Stimulated activated naive B cell treated with anti-CD40 and anti-IgM and Interleukin-4, amounts not matched to agents 10 μg/mL and 1 μg/mL and 100 μg/mL, for 72 hours (primary cell): ENCODE measurements around the gene RIMS4.
"Not testable (repeated sequence)": the region's sequence is repeated elsewhere in the genome, so short reads cannot be mapped to it uniquely, and the experiment has no call there.

Experiments used
- ATAC-seq, 2 donors: fragments of 150-1000 bp; cut with Tn5 transposase; replicated peaks; 2 replicates each; pipeline ENCODE4 v1.10.0; 2021; ENCODE audit warnings: moderate library complexity in 1 of 2
- DNase-seq: peaks from one replicate; pipeline ENCODE4 v3.0.0; 2021
- H3K27ac Mint-ChIP-seq: one replicate; pipeline ENCODE4 v1.8.0; 2022; ENCODE audit warnings: mild to moderate bottlenecking, mixed read lengths
- H3K27me3 Mint-ChIP-seq, 2 donors: one replicate each; pipeline ENCODE4 v1.8.0; 2022; ENCODE audit warnings: mixed read lengths in 2 of 2
- H3K36me3 Mint-ChIP-seq, 2 donors: one replicate each; pipeline ENCODE4 v1.8.0; 2022; ENCODE audit warnings: mixed read lengths in 2 of 2, mild to moderate bottlenecking in 1 of 2
- H3K4me1 Mint-ChIP-seq, 2 donors: one replicate each; pipeline ENCODE4 v1.8.0; 2022; ENCODE audit warnings: mixed read lengths in 2 of 2, mild to moderate bottlenecking in 1 of 2
- H3K4me3 Mint-ChIP-seq, 2 donors: one replicate each; pipeline ENCODE4 v1.8.0; 2022; ENCODE audit warnings: mild to moderate bottlenecking in 2 of 2, mixed read lengths in 2 of 2, moderate library complexity in 1 of 2
- H3K9me3 Mint-ChIP-seq, 2 donors: one replicate each; pipeline ENCODE4 v1.8.0; 2022; ENCODE audit warnings: mixed read lengths in 2 of 2, mild to moderate bottlenecking in 1 of 2

Gene RIMS4

GRCh38 chr20:44771172-44771535 is 39.2 kb downstream of the RIMS4 start:
- no peak for ATAC-seq
- Mint-ChIP-seq H3K4me3 (no peak overlapping the region), H3K9me3 (no peaks in the 10 kb centered on the region), H3K4me1 (peaks cover 6 to 9% of the 10 kb centered on the region in 2 donors), H3K36me3 (no peaks in the 10 kb centered on the region), H3K27me3 (peaks cover 13 to 22% of the 10 kb centered on the region in 2 donors), H3K27ac (no peak overlapping the region)
- DNase-seq, result no peak

GRCh38 chr20:44770484-44771171 is 39.7 kb downstream of the RIMS4 start:
- H3K36me3 Mint-ChIP-seq, result no peaks in the 10 kb centered on the region
- peaks cover 6 to 9% of the 10 kb centered on the region in 2 donors for H3K4me1 Mint-ChIP-seq
- no peak overlapping the region for H3K4me3 Mint-ChIP-seq

GRCh38 chr20:44769481-44769863 is 40.9 kb downstream of the RIMS4 start:
- H3K36me3 Mint-ChIP-seq, result no peaks in the 10 kb centered on the region
- H3K9me3 Mint-ChIP-seq, result no peaks in the 10 kb centered on the region
- no peak for ATAC-seq
- no peak overlapping the region for H3K4me3 Mint-ChIP-seq
- H3K4me1 Mint-ChIP-seq, result peaks cover 6 to 9% of the 10 kb centered on the region in 2 donors
- no peak overlapping the region for H3K27ac Mint-ChIP-seq
- no peak for DNase-seq
- H3K27me3 Mint-ChIP-seq, result peaks cover 20 to 30% of the 10 kb centered on the region in 2 donors

More at GRCh38 chr20:44770484-44771171, 39.7 kb downstream of the RIMS4 start:
- no peak overlapping the region for H3K27ac Mint-ChIP-seq
- no peak for ATAC-seq
- no peaks in the 10 kb centered on the region for H3K9me3 Mint-ChIP-seq
- DNase-seq, result no peak
- H3K27me3 Mint-ChIP-seq, result peaks cover 17 to 23% of the 10 kb centered on the region in 2 donors

- ATAC-seq (peak in 1 of 2 donors; percentile 33), DNase-seq (no peak)
- Mint-ChIP-seq H3K9me3 (no peaks in the 10 kb centered on the region), H3K4me1 (peaks cover 6 to 9% of the 10 kb centered on the region in 2 donors), H3K27ac (no peak overlapping the region), H3K4me3 (no peak overlapping the region), H3K27me3 (peaks cover 23 to 35% of the 10 kb centered on the region in 2 donors), H3K36me3 (no peaks in the 10 kb centered on the region)
These were observed 41.4 kb downstream of the RIMS4 start for GRCh38 chr20:44768854-44769480.

- Mint-ChIP-seq H3K36me3 (no peaks in the 10 kb centered on the region), H3K9me3 (no peaks in the 10 kb centered on the region), H3K4me3 (no peak overlapping the region), H3K27me3 (peaks cover 25 to 39% of the 10 kb centered on the region in 2 donors), H3K4me1 (peaks cover 6 to 9% of the 10 kb centered on the region in 2 donors), H3K27ac (no peak overlapping the region)
- DNase-seq, result no peak
- ATAC-seq, result no peak
These were observed 42.1 kb downstream of the RIMS4 start for GRCh38 chr20:44768256-44768655.

- Mint-ChIP-seq H3K4me1 (peaks cover 6 to 9% of the 10 kb centered on the region in 2 donors), H3K27ac (no peak overlapping the region), H3K4me3 (no peak overlapping the region), H3K9me3 (no peaks in the 10 kb centered on the region), H3K27me3 (peaks cover 18 to 30% of the 10 kb centered on the region in 2 donors), H3K36me3 (no peaks in the 10 kb centered on the region)
- DNase-seq, result no peak
- no peak for ATAC-seq
These were observed 44.5 kb downstream of the RIMS4 start for GRCh38 chr20:44765701-44766347.

- H3K9me3 Mint-ChIP-seq, result no peaks in the 10 kb centered on the region
- H3K4me3 Mint-ChIP-seq, result no peak overlapping the region
- ATAC-seq, result no peak
- peaks cover 6 to 9% of the 10 kb centered on the region in 2 donors for H3K4me1 Mint-ChIP-seq
- no peaks in the 10 kb centered on the region for H3K36me3 Mint-ChIP-seq
- no peak for DNase-seq
- no peak overlapping the region for H3K27ac Mint-ChIP-seq
- H3K27me3 Mint-ChIP-seq, result peaks cover 18 to 30% of the 10 kb centered on the region in 2 donors
These were observed 45.3 kb downstream of the RIMS4 start for GRCh38 chr20:44765091-44765490.

GRCh38 chr20:44763798-44764197 is 46.5 kb downstream of the RIMS4 start:
- not testable (repeated sequence) for H3K27ac Mint-ChIP-seq, DNase-seq, H3K4me3 Mint-ChIP-seq, ATAC-seq, H3K36me3 Mint-ChIP-seq, H3K9me3 Mint-ChIP-seq, H3K4me1 Mint-ChIP-seq
- peaks cover 25 to 28% of the 10 kb centered on the region in 2 donors for H3K27me3 Mint-ChIP-seq

GRCh38 chr20:44762466-44763140 is 47.7 kb downstream of the RIMS4 start:
- no peaks in the 10 kb centered on the region for H3K36me3 Mint-ChIP-seq
- H3K4me3 Mint-ChIP-seq, result no peak overlapping the region
- H3K9me3 Mint-ChIP-seq, result no peaks in the 10 kb centered on the region
- H3K27ac Mint-ChIP-seq, result no peak overlapping the region
- no peaks in the 10 kb centered on the region for H3K4me1 Mint-ChIP-seq
- ATAC-seq (no peak), DNase-seq (no peak)
- peaks cover 28 to 37% of the 10 kb centered on the region in 2 donors for H3K27me3 Mint-ChIP-seq

- H3K9me3 Mint-ChIP-seq, result no peaks in the 10 kb centered on the region
- no peaks in the 10 kb centered on the region for H3K36me3 Mint-ChIP-seq
- no peak overlapping the region for H3K27ac Mint-ChIP-seq
- no peak overlapping the region for H3K4me3 Mint-ChIP-seq
- no peak for DNase-seq
- H3K4me1 Mint-ChIP-seq, result no peaks in the 10 kb centered on the region
- peaks cover 32 to 43% of the 10 kb centered on the region in 2 donors for H3K27me3 Mint-ChIP-seq
- no peak for ATAC-seq
These were observed 48.9 kb downstream of the RIMS4 start for GRCh38 chr20:44761423-44761822.

- Mint-ChIP-seq H3K9me3 (no peaks in the 10 kb centered on the region), H3K4me3 (no peak overlapping the region), H3K36me3 (no peaks in the 10 kb centered on the region), H3K27ac (no peak overlapping the region), H3K4me1 (no peaks in the 10 kb centered on the region), H3K27me3 (peaks cover 21 to 34% of the 10 kb centered on the region in 2 donors)
- ATAC-seq (no peak), DNase-seq (no peak)
These were observed 50.8 kb downstream of the RIMS4 start for GRCh38 chr20:44759595-44759994.

- H3K4me3 Mint-ChIP-seq, result no peak overlapping the region
- no peak overlapping the region for H3K27ac Mint-ChIP-seq
- H3K4me1 Mint-ChIP-seq, result no peaks in the 10 kb centered on the region
- H3K27me3 Mint-ChIP-seq, result peaks cover 15 to 26% of the 10 kb centered on the region in 2 donors
- DNase-seq (no peak), ATAC-seq (no peak)
- H3K9me3 Mint-ChIP-seq, result no peaks in the 10 kb centered on the region
- no peaks in the 10 kb centered on the region for H3K36me3 Mint-ChIP-seq
These were observed 51.9 kb downstream of the RIMS4 start for GRCh38 chr20:44758247-44759101.

- Mint-ChIP-seq H3K4me1 (no peaks in the 10 kb centered on the region), H3K36me3 (no peaks in the 10 kb centered on the region), H3K27me3 (peaks cover 15 to 26% of the 10 kb centered on the region in 2 donors), H3K9me3 (no peaks in the 10 kb centered on the region), H3K4me3 (no peak overlapping the region), H3K27ac (no peak overlapping the region)
- no peak for ATAC-seq
- no peak for DNase-seq
These were observed 53.4 kb downstream of the RIMS4 start for GRCh38 chr20:44756956-44757355.
